Stimulated activated CD8-positive, alpha-beta memory T cell treated with anti-CD3 and anti-CD28 coated beads, Interleukin-4, amount 100 ng/mL, for 4 hours (primary cell): ENCODE measurements around the gene LRSAM1.
"Not testable (repeated sequence)": the region's sequence is repeated elsewhere in the genome, so short reads cannot be mapped to it uniquely, and the experiment has no call there.

ENCODE experiments used
- DNase-seq, 2 donors: peaks; one replicate each; pipeline ENCODE4 v3.0.0-alpha.2; 2020; ENCODE audit warnings: low read depth in 2 of 2, low spot score in 1 of 2

Gene LRSAM1

GRCh38 chr9:127455324-127455992 lies 4.1 kb downstream of the LRSAM1 start:
- no peak for DNase-seq

GRCh38 chr9:127457191-127457878 lies 6.0 kb downstream of the LRSAM1 start:
- DNase-seq: no peak

GRCh38 chr9:127458921-127459320 lies 7.6 kb downstream of the LRSAM1 start:
- no peak for DNase-seq

- no peak for DNase-seq
These were observed 12.1 kb downstream of the LRSAM1 start for GRCh38 chr9:127463382-127463781.

- DNase-seq: no peak
These were observed 12.6 kb downstream of the LRSAM1 start for GRCh38 chr9:127463911-127464310.

- DNase-seq: not testable (repeated sequence)
These were observed 15.2 kb downstream of the LRSAM1 start for GRCh38 chr9:127466407-127466917.

GRCh38 chr9:127467621-127468020 lies 16.3 kb downstream of the LRSAM1 start:
- no peak for DNase-seq

GRCh38 chr9:127470662-127471061 lies 19.4 kb downstream of the LRSAM1 start:
- no peak for DNase-seq

- no peak for DNase-seq
These were observed 22.2 kb downstream of the LRSAM1 start for GRCh38 chr9:127473501-127473900.

GRCh38 chr9:127473932-127474331 lies 22.6 kb downstream of the LRSAM1 start:
- no peak for DNase-seq

GRCh38 chr9:127474592-127474991 lies 23.3 kb downstream of the LRSAM1 start:
- DNase-seq: no peak

GRCh38 chr9:127479507-127480081 lies 28.3 kb downstream of the LRSAM1 start:
- no peak for DNase-seq

GRCh38 chr9:127482662-127483061 lies 31.4 kb downstream of the LRSAM1 start:
- DNase-seq: no peak

GRCh38 chr9:127485995-127486394 lies 34.7 kb downstream of the LRSAM1 start:
- DNase-seq: no peak

GRCh38 chr9:127488946-127489345 lies 37.6 kb downstream of the LRSAM1 start:
- DNase-seq: no peak

GRCh38 chr9:127489471-127490115 lies 38.3 kb downstream of the LRSAM1 start:
- no peak for DNase-seq

- DNase-seq: no peak
These were observed 39.4 kb downstream of the LRSAM1 start for GRCh38 chr9:127490535-127491230.

GRCh38 chr9:127491516-127491915 lies 40.2 kb downstream of the LRSAM1 start:
- no peak for DNase-seq

GRCh38 chr9:127492616-127493015 lies 41.3 kb downstream of the LRSAM1 start:
- DNase-seq: no peak

GRCh38 chr9:127493592-127494303 lies 42.4 kb downstream of the LRSAM1 start:
- DNase-seq: no peak

- no peak for DNase-seq
These were observed 43.0 kb downstream of the LRSAM1 start for GRCh38 chr9:127494304-127494702.
